Lower leg skin (tissue), 4 donors: Measurements from ENCODE around the gene PLS1. TPM values are rescaled to one million over a fixed set of nuclear protein-coding genes. Genes with fewer than 3 reads are reported as not detected.

Source experiments
- DNase-seq, 2 donors: peaks; one replicate each; pipeline ENCODE4 v3.0.0-alpha.2; 2019; ENCODE audit warnings: low spot score in 2 of 2
- H3K4me3 ChIP-seq: fragments of 200-600 bp; sonication (generic); 2 replicates; pipeline ENCODE4 v1.5.1; 2017; ENCODE audit warnings: mild to moderate bottlenecking, low read depth; ENCODE audit not compliant: poor library complexity, severe bottlenecking
- POLR2A ChIP-seq, 2 donors: fragments of 450-650 bp; IDR thresholded peaks; one replicate each; pipeline ENCODE4 v1.6.1; 2016 to 2017; ENCODE audit warnings: antibody characterized with exemption in 2 of 2, mild to moderate bottlenecking in 1 of 2, moderate library complexity in 1 of 2
- WGBS, 2 donors: methylation state at CpG; one replicate each; pipeline ENCODE4 v1.1.5; 2018; 5-methylcytosine and 5-hydroxymethylcytosine counted together
- intact Hi-C: fragments of 100-400 bp; cut with DNase I; formaldehyde crosslinking; loops from one replicate; pipeline ENCODE4 v1.15.0; 2023; ENCODE audit warnings: low total_unique reads
- total RNA-seq, 4 donors: library from RNA; depleted of rRNA; stranded (reverse); fragments of >200 nt; gene quantifications; one replicate each; pipeline ENCODE4 v1.1.0, GENCODE V29; 2016
- TF ChIP-seq, protein P1 (sequence below), 3 donors: fragments of 450-650 bp; IDR thresholded peaks; one replicate each; pipeline ENCODE4 v1.5.1; 2016; ENCODE audit warnings: antibody characterized with exemption in 3 of 3, mild to moderate bottlenecking in 3 of 3, moderate library complexity in 2 of 3

The PLS1 gene
- total RNA-seq, 4 donors from 2014 or later = 6.1 to 8.6 (median 6.9) TPM

DNA sequence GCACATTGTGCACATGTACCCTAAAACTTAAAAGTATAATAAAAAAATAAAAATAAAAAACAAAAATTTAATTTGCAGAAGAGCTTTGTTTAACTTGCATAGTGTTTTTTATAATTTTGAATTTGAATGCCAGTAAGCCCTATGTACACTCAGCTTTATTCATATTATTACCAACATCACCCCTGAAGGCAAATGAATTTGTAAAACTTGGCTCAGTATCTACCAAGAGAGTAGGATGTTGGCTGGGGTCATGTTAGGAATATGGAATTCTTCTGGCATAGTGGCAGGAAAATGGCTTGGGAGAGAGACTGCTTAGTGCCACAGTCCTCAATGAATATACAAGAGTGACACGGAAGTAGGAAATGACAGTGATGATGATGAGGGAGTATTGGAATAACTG lies 158.3 kb downstream of the PLS1 start:
- DNase-seq = no peak
- no peak overlapping the region for H3K4me3 ChIP-seq
- TF ChIP-seq, protein P1, sequence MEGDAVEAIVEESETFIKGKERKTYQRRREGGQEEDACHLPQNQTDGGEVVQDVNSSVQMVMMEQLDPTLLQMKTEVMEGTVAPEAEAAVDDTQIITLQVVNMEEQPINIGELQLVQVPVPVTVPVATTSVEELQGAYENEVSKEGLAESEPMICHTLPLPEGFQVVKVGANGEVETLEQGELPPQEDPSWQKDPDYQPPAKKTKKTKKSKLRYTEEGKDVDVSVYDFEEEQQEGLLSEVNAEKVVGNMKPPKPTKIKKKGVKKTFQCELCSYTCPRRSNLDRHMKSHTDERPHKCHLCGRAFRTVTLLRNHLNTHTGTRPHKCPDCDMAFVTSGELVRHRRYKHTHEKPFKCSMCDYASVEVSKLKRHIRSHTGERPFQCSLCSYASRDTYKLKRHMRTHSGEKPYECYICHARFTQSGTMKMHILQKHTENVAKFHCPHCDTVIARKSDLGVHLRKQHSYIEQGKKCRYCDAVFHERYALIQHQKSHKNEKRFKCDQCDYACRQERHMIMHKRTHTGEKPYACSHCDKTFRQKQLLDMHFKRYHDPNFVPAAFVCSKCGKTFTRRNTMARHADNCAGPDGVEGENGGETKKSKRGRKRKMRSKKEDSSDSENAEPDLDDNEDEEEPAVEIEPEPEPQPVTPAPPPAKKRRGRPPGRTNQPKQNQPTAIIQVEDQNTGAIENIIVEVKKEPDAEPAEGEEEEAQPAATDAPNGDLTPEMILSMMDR (IDR thresholded peaks at IDR 0.05) = no peak
- no peak for TF ChIP-seq POLR2A (IDR thresholded peaks at IDR 0.05)
- 77 to 91% methylated on average over 1 of the region's 1 CpG for WGBS, 2 donors
- intact Hi-C loops = no loop called here

Other genes with a start within 250 kb of the PLS1 start
- 10 to 100 TPM; 32.0 to 43.8 (median 35.6) TPM for gene XRN1, start 148.4 kb upstream of the PLS1 start, total RNA-seq
- 10 to 100 TPM; 12.9 to 24.4 (median 18.6) TPM for gene ATR, start 17.7 kb upstream of the PLS1 start, total RNA-seq
- gene TRPC1, start 127.6 kb downstream of the PLS1 start, total RNA-seq = 1 to 10 TPM; 2.7 to 5.5 (median 4.7) TPM